OCI-LY1 (cell line): Measurements from ENCODE around the gene CSNK1D.

Experiments used
- EZH2 ChIP-seq: fragments of 200-600 bp; sonication (generic), shearing (Covaris generic); IDR thresholded peaks from 2 replicates; pipeline ENCODE4 v1.8.0; 2017; ENCODE audit warnings: borderline replicate concordance, mixed run types, mild to moderate bottlenecking, antibody characterized with exemption, low read length, moderate library complexity, mixed read lengths
- TF ChIP-seq, protein P1 (sequence below): fragments of 200-600 bp; sonication (generic), shearing (Covaris generic); IDR thresholded peaks from 2 replicates; pipeline ENCODE4 v1.5.1; 2017; ENCODE audit warnings: mild to moderate bottlenecking, antibody characterized with exemption, low read length, moderate library complexity, mixed read lengths

DNA sequence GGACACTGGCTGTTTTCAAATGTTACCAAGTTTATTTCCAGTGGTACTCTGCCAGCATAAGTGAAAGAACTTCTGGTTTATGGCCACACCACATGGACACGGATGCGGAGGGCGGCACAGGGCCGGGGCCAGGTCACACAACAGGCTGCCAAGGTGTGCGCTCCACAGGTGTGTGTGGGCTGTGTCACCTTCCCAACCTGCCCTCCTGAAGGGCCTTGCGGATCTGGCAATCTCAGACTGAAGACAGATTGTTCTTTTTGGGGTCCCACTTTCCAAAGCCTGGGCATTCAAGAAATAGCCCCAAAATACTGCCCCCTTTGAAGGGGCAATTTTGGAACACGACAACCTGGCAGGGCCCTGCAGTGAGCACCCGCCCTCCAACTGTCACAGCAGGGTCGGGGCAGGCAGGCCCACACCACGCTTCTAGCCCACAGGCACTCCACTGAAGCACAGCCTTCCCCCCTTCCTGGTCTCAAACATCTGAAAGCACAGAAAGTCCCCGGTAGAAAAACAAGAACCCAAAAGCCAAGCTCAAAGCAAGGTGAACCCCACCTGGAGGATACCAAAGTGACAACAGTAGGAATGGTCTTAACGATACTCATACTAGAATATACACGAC, 3.5 kb downstream of the CSNK1D start:
- TF ChIP-seq, protein P1, sequence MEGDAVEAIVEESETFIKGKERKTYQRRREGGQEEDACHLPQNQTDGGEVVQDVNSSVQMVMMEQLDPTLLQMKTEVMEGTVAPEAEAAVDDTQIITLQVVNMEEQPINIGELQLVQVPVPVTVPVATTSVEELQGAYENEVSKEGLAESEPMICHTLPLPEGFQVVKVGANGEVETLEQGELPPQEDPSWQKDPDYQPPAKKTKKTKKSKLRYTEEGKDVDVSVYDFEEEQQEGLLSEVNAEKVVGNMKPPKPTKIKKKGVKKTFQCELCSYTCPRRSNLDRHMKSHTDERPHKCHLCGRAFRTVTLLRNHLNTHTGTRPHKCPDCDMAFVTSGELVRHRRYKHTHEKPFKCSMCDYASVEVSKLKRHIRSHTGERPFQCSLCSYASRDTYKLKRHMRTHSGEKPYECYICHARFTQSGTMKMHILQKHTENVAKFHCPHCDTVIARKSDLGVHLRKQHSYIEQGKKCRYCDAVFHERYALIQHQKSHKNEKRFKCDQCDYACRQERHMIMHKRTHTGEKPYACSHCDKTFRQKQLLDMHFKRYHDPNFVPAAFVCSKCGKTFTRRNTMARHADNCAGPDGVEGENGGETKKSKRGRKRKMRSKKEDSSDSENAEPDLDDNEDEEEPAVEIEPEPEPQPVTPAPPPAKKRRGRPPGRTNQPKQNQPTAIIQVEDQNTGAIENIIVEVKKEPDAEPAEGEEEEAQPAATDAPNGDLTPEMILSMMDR, result no peak
- TF ChIP-seq EZH2, result no peak
